HG02588 (cell line): ENCODE results near the gene EHMT2.
A peak's percentile ranks its signal among the peaks of the same experiment; 100 is the strongest.
"Not testable (repeated sequence)": the region's sequence is repeated elsewhere in the genome, so short reads cannot be mapped to it uniquely, and the experiment has no call there.

ENCODE experiments used
- ATAC-seq: cut with Tn5 transposase; IDR thresholded peaks from one replicate; pipeline ENCODE4 v1.9.1; 2021; ENCODE audit warnings: mild to moderate bottlenecking, moderate library complexity; ENCODE audit not compliant: unreplicated experiment

Gene EHMT2

DNA sequence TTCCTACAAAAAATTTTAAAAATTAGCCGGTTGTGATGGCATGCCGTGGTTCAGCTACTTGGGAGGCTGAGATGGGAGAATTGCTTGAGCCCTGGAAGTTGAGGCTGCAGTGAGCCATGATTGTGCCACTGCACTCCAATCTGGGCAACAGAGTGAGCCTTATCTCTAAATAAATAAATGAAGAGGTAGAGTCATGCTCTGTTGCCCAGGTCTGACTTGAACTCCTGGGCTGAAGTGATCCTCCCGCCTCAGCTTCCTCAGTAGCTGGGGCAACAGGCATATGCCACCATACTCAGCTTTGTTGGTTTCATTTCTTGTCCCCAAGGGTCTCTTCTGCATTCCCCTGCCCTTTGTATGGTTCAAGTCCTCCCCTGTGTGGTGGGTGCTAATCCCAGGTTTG is 53.0 kb downstream of the EHMT2 start:
- ATAC-seq = no peak

DNA sequence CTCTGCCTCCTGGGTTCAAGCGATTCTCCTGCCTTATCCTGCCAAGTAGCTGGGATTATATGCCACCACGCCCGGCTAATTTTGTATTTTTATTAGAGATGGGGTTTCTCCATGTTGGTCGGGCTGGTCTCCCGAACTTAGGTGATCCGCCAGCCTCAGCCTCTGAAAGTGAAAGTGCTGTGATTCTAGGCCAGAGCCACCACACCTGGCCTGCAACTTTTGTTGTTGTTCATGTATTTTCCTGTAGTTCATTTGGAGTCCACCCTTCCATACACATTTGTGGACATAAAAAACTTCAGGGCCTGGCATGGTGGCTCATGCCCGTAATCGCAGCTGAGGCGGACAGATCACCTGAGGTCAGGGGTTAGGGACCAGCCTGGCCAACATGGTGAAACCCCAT is 55.4 kb downstream of the EHMT2 start:
- ATAC-seq = no peak

- ATAC-seq = not testable (repeated sequence)
These were observed 57.7 kb downstream of the EHMT2 start for GRCh38 chr6:31839779-31840126.

DNA sequence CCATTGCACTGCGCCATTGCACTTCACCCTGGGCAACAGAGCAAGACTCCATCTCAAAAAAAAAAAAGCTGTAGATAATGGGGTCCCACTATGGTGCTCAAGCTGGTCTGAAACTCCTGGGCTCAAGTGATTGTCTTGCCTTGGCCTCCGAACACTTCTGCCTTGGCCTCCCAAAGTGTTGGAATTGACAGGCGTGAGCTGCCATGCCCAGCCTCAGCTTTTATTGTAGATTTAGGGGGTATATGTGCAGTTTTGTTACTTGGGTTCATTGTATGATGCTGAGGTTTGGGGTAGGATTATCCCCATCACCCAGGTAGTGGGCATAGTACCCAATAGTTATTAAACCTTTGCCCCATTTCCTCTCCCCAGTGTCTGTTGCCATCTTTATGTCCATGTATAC is 58.5 kb downstream of the EHMT2 start:
- no peak for ATAC-seq

DNA sequence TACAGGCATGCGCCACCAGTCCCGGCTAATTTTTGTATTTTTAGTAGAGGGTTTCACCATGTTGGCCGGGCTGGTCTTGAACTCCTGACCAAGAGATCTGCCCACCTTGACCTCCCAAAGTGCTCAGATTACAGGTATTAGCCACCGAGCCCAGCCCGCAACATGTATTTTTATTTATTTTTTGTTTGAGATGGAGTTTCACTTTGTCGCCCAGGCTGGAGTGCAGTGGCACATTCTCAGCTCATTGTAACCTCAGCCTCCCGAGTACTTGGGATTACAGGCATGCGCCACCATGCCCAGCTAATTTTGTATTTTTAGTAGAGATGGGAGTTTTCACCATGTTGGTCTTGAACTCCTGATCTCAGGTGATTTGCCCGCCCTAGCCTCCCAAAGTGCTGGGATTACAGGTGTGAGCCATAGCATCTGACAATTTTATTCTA is 59.4 kb downstream of the EHMT2 start:
- not testable (repeated sequence) for ATAC-seq

DNA sequence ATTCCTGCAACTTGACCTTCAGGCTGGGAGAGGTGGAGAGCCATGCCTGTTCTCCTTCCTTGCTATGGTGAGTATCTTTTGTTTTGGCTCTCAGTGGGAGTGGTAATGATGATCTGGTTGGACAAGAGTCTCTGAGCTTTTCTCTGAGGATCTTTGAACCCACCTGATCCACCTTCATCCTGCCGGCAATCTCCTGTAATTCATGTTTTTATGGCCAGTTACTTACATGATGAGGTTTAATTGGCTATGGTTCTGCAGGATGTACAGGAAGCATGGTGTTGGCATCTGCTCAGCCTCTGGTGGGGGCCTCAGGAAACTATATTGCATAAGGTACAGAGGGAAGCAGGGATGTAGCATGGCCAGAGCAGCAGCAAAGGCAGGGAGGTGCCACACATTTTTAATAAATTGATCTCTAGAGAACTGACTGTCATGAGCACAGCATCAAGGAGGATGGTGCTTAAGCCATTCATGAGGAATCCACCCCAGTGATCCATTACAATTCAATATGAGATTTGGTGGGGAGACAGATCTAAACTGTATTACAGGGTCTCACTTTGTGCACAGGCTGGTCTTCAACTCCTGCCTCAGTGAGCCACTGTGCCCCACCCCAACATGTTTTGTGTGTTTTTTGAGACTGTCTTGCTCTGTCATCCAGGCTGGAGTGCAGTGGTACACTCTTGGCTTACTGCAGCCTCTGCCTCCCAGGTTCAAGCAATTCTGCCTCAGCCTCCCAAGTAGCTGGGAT is 60.0 kb downstream of the EHMT2 start:
- ATAC-seq = no peak

GRCh38 chr6:31836474-31837368 is 60.8 kb downstream of the EHMT2 start:
- no peak for ATAC-seq

DNA sequence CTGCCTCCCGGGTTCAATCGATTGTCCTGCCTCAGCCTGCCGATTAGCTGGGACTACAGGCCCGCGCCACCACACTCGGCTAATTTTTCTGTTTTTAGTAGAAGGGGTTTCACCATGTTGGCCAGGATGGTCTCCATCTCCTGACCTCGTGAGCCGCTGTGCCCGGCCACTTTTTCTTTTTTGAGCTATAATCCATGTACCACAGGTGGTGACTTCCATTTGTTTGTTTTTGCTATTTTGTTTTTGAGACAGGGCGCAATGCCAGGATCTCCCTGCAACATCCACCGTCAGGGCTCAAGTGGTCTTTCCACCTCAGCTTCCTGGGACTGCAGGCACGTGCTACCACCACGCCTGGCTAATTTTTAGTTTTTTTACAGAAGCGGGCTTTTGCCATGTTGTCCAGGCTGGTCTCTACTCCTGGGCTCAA is 61.4 kb downstream of the EHMT2 start:
- no peak for ATAC-seq

- ATAC-seq = peak; percentile 41
These were observed 62.9 kb downstream of the EHMT2 start for GRCh38 chr6:31834367-31835250.

DNA sequence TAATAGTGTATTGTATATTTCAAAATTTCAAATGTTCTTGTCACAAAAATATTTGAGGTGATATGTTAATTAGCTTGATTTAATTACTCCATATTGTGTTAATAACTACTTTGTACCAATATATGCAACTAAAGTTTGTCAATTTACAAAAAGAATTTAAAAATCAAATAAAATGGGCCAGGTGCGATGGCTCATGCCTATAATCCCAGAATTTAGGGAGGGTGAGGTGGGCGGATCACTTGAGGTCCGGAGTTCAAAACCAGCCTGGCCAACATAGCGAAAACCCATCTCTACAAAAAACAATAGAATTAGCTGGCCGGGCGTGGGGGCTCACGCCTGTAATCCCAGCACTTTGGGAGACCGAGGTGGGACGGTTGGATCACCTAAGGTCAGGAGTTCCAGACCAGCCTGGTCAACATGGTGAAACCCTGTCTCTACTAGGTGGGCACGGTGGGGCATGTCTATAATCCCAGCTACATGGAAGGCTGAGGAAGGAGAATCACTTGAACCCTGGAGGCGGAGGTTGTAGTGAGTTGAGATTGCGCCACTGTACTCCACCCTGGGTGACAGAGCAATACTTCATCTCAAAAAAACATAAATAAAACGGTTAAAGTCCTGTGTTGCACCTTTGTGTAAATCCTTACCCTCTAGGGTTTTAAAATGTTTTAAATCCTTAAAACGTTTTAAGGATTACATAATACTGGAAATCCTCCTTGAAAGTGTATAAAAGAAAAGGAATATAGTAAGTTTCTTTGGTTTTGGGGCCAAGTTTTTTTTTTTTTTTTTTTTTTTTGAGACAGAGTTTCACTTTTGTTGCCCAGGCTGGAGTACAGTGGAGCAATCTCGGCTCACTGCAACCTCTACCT is 65.9 kb downstream of the EHMT2 start:
- ATAC-seq = no peak

DNA sequence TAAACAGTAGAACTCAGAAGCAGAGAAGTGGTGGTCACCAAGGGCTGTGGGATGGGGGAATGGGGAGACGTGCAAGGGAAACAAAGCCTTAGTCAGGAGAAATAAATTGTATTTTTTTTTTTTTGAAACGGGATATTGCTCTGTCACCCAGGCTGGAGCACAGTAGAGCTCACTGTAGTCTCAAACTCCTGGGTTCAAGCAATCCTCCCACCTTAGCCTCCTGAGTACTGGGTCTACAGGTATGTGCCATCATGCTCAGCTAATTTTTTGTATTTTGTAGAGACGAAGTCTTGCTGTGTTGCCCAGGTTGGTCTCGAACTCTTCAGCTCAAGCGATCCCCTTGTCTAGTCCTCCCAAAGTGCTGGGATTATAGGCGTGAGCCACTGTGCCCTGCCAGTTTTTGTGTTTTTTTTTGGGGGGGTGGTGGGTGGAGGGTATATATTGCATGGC is 66.6 kb downstream of the EHMT2 start:
- ATAC-seq = no peak
